Endothelial cell of umbilical vein (primary cell): ENCODE results near the gene CAMK2D. TPM values are rescaled to one million over a fixed set of nuclear protein-coding genes. Genes with fewer than 3 reads are reported as not detected.

ENCODE experiments used
- BruUV-seq: library from RNA; stranded (reverse); fragments of 400-500 nt; replicated peaks from 2 replicates; lab custom pipeline; 2021; lab: Mats Ljungman, UMichigan
- CTCF ChIA-PET: fragments of 300-600, 350-600 bp; sonication (Branson Sonifier 250); formaldehyde crosslinking; loops from one replicate; lab custom pipeline; 2021; ENCODE audit warnings: antibody characterized with exemption, inconsistent platforms; lab: Charles Lee
- POLR2A ChIA-PET: fragments of 300-600, 350-600 bp; sonication (Branson Sonifier 250); formaldehyde crosslinking; loops from one replicate; lab custom pipeline; 2021; ENCODE audit warnings: antibody characterized with exemption, inconsistent platforms; lab: Charles Lee
- DNase-seq: peaks from one replicate; pipeline ENCODE4 v3.0.0-alpha.2; 2011; ENCODE audit warnings: low read depth, low spot score
- FAIRE-seq: peaks from 2 replicates; lab custom pipeline; 2011; peaks lifted over from hg19 to GRCh38; lab: Jason Lieb, UNC
- H2AFZ ChIP-seq: 2 replicates; pipeline ENCODE4 v1.6.0; 2012; ENCODE audit warnings: low read depth, low read length, control low read depth, inconsistent platforms
- H3K27ac ChIP-seq: 2 replicates; pipeline ENCODE4 v1.5.1; 2011; ENCODE audit warnings: low read depth, mild to moderate bottlenecking, control low read depth, low read length, moderate library complexity; ENCODE audit not compliant: insufficient read depth
- H3K27me3 ChIP-seq, 2 experiments: 2 replicates each; pipeline versions ENCODE4 v1.6.0 to v1.6.1; 2011; ENCODE audit warnings: low read length in 2 of 2, mixed read lengths in 1 of 2; ENCODE audit not compliant: control insufficient read depth in 2 of 2, insufficient read depth in 2 of 2
- H3K36me3 ChIP-seq, 2 experiments: 2 replicates in 1 of 2; 3 replicates in 1 of 2; pipeline ENCODE4 v1.5.1; 2011; ENCODE audit warnings: low read length in 2 of 2, mild to moderate bottlenecking in 1 of 2, moderate library complexity in 1 of 2; ENCODE audit not compliant: control insufficient read depth in 2 of 2, insufficient read depth in 2 of 2; ENCODE audit errors: extremely low read depth in 1 of 2
- H3K4me1 ChIP-seq: 3 replicates; pipeline ENCODE4 v1.5.1; 2011; ENCODE audit warnings: mild to moderate bottlenecking, low read length; ENCODE audit not compliant: control insufficient read depth, insufficient read depth; ENCODE audit errors: extremely low read depth
- H3K4me2 ChIP-seq: 2 replicates; pipeline ENCODE4 v1.6.1; 2011; ENCODE audit warnings: low read length, control low read depth, mixed read lengths; ENCODE audit not compliant: insufficient read depth
- H3K4me3 ChIP-seq, 3 experiments: fragments of 200-600 bp in 1 of 3; sonication (generic), shearing (Covaris generic) in 1 of 3; replicated peaks in 1 of 3; 2 replicates each; pipeline ENCODE4 v1.5.1; 2011 to 2016; ENCODE audit warnings: control low read depth in 3 of 3, low read length in 3 of 3, mild to moderate bottlenecking in 2 of 3, inconsistent platforms in 1 of 3, low read depth in 1 of 3, moderate library complexity in 1 of 3; ENCODE audit not compliant: insufficient read depth in 1 of 3
- H3K79me2 ChIP-seq: 2 replicates; pipeline ENCODE4 v1.6.0; 2012; ENCODE audit warnings: low read length, inconsistent platforms; ENCODE audit not compliant: control insufficient read depth, insufficient read depth
- H3K9ac ChIP-seq: replicated peaks from 2 replicates; pipeline ENCODE3; 2011; ENCODE audit warnings: low read length, control low read depth; ENCODE audit not compliant: insufficient read depth; ENCODE audit errors: extremely low read depth
- H3K9me1 ChIP-seq: replicated peaks from 3 replicates; pipeline ENCODE4 v1.6.0; 2011; ENCODE audit warnings: mild to moderate bottlenecking, low read length; ENCODE audit not compliant: control insufficient read depth, insufficient read depth; ENCODE audit errors: extremely low read depth
- H3K9me3 ChIP-seq: replicated peaks from 2 replicates; pipeline ENCODE4 v1.5.1; 2012; ENCODE audit warnings: low read length, inconsistent platforms; ENCODE audit not compliant: control insufficient read depth, insufficient read depth
- H4K20me1 ChIP-seq: replicated peaks from 2 replicates; pipeline ENCODE3; 2011; ENCODE audit warnings: mild to moderate bottlenecking, low read length; ENCODE audit not compliant: control insufficient read depth, insufficient read depth; ENCODE audit errors: extremely low read depth
- CTCF ChIP-seq, 2 donors: IDR thresholded peaks; 1 replicate in 1 of 2; 2 replicates in 1 of 2; pipeline ENCODE4 v1.5.1; 2011; ENCODE audit warnings: low read length in 2 of 2, mild to moderate bottlenecking in 2 of 2, moderate library complexity in 2 of 2, control low read depth in 1 of 2, inconsistent platforms in 1 of 2, low read depth in 1 of 2; ENCODE audit not compliant: insufficient read depth in 1 of 2; ENCODE audit errors: extremely low read depth in 1 of 2
- EZH2 ChIP-seq: IDR thresholded peaks from 2 replicates; pipeline ENCODE4 v1.6.1; 2012; ENCODE audit warnings: borderline replicate concordance, low read depth, mild to moderate bottlenecking, moderate library complexity, low read length, inconsistent platforms; ENCODE audit not compliant: severe bottlenecking
- FOS ChIP-seq: IDR thresholded peaks from 2 replicates; pipeline ENCODE4 v1.6.1; 2011; ENCODE audit warnings: mild to moderate bottlenecking, low read length, moderate library complexity, borderline replicate concordance; ENCODE audit not compliant: insufficient read depth
- GATA2 ChIP-seq: IDR thresholded peaks from 2 replicates; pipeline ENCODE4 v1.7.0; 2011; ENCODE audit warnings: low read depth, mild to moderate bottlenecking, moderate library complexity, mixed read lengths, low read length; ENCODE audit not compliant: insufficient read length, insufficient read depth
- JUN ChIP-seq: IDR thresholded peaks from 2 replicates; pipeline ENCODE4 v1.6.1; 2011; ENCODE audit warnings: borderline replicate concordance, low read depth; ENCODE audit not compliant: insufficient read length, insufficient read depth
- MAX ChIP-seq: IDR thresholded peaks from 2 replicates; pipeline ENCODE4 v1.6.1; 2011; ENCODE audit not compliant: insufficient read depth, insufficient read length
- MYC ChIP-seq: IDR thresholded peaks from one replicate; pipeline ENCODE4 v1.6.1; 2011; ENCODE audit warnings: mild to moderate bottlenecking, low read depth, low read length
- POLR2A ChIP-seq: IDR thresholded peaks from 2 replicates; pipeline ENCODE4 v1.6.1; 2012; ENCODE audit warnings: low read depth, mild to moderate bottlenecking, control low read depth, low read length
- POLR2AphosphoS5 ChIP-seq: IDR thresholded peaks from 2 replicates; pipeline ENCODE4 v1.6.1; 2012; ENCODE audit warnings: low read depth, mild to moderate bottlenecking, control low read depth, low read length, moderate library complexity; ENCODE audit not compliant: insufficient read depth
- dilution Hi-C: fragments of 300-500 bp; cut with MboI; formaldehyde crosslinking; loops from one replicate; pipeline ENCODE4 v1.15.0; 2019; ENCODE audit warnings: low sequenced_read_pairs; ENCODE audit not compliant: extremely low pct_ligation_motif_present
- intact Hi-C: fragments of 100-400 bp; cut with micrococcal nuclease; formaldehyde crosslinking; loops from one replicate; pipeline ENCODE4 v1.10.0; 2022
- polyA plus RNA-seq, 4 experiments: library from polyadenylated mRNA; depleted of rRNA in 3 of 4; stranded (reverse) in 3 of 4; unstranded in 1 of 4; fragments of >200 nt; gene quantifications; 2 replicates each; pipeline versions ENCODE4 v1.2.1 to v1.2.3, GENCODE V29; 2011 to 2012; ENCODE audit warnings: missing spikeins in 1 of 4
- total RNA-seq: library from RNA; stranded (reverse); gene quantifications from 2 replicates; pipeline ENCODE4 v1.2.3, GENCODE V29; 2021

Gene CAMK2D
- total and polyA plus RNA-seq, 2 donors (not counting 3 experiments of a cell fraction or from before 2014, with no cell fraction given): 10.4 to 30.7 TPM

- no peaks in the 10 kb centered on the region for H3K9me1 ChIP-seq
- H3K36me3 ChIP-seq: no peaks in the 10 kb centered on the region
- no peaks in the 10 kb centered on the region for H3K79me2 ChIP-seq
- TF ChIP-seq MAX: no peak
- TF ChIP-seq FOS: no peak
- TF ChIP-seq POLR2AphosphoS5: no peak
- no peak for TF ChIP-seq POLR2A
- TF ChIP-seq EZH2: no peak
- no peak for TF ChIP-seq JUN
- no peak for TF ChIP-seq GATA2
- TF ChIP-seq CTCF (IDR thresholded peaks at IDR 0.05; ENCODE audit: extremely low read depth in 1 of 2, insufficient read depth in 1 of 2, low read depth in 1 of 2, low read length in 2 of 2): no peak
- no peak for TF ChIP-seq MYC
- POLR2A ChIA-PET: no interaction called here
- H4K20me1 ChIP-seq: no peaks in the 10 kb centered on the region
- H3K4me2 ChIP-seq: no peak overlapping the region
- H2AFZ ChIP-seq: no peak overlapping the region
- CTCF ChIA-PET: interaction anchor here (1.5 kb wide), 2 partner anchors 31 to 39 kb away, joined by 3 to 4 read pairs; no protein-coding TSS in a partner anchor
- FAIRE-seq: no peak
- no peaks in the 10 kb centered on the region for H3K9me3 ChIP-seq
- intact Hi-C loops (no loop called here), dilution Hi-C loops (no loop called here)
- no peak for DNase-seq
- H3K4me1 ChIP-seq: no peaks in the 10 kb centered on the region
- no TSS peak for BruUV-seq
- no peak overlapping the region for H3K27ac ChIP-seq
- H3K9ac ChIP-seq: no peak overlapping the region
- no peak overlapping the region for H3K4me3 ChIP-seq
- no peaks in the 10 kb centered on the region for H3K27me3 ChIP-seq
Observed at GRCh38 chr4:113614414-113614813, 147.1 kb downstream of the CAMK2D start.
